ENCODE measurements around the gene MCC.

MCC gene

GRCh38 chr5:112976432-112977309 lies 511.6 kb downstream of the MCC start, which contains the start of gene DCP2:
Gene DCP2, plus strand, starts transcription at chr5:112976798. Its CDS starts 136 bp downstream, at chr5:112976934.
- peak; percentile 99 for DNase-seq (ENCODE audit: low spot score)

GRCh38 chr5:112975721-112976431 lies 512.4 kb downstream of the MCC start:
- no peak for DNase-seq (ENCODE audit: low spot score)

- no peak for DNase-seq (ENCODE audit: low spot score)
Observed at GRCh38 chr5:112974901-112975300, 513.4 kb downstream of the MCC start.

GRCh38 chr5:112973904-112974303 lies 514.3 kb downstream of the MCC start:
- DNase-seq (ENCODE audit: low spot score) = no peak

- DNase-seq (ENCODE audit: low spot score) = no peak
Observed at GRCh38 chr5:112973036-112973435, 515.2 kb downstream of the MCC start.
